Heart left ventricle (tissue), 16 donors: ENCODE data around the gene ROBO1. TPM values are rescaled to one million over a fixed set of nuclear protein-coding genes. Genes with fewer than 3 reads are reported as not detected.

Source experiments
- ATAC-seq, 4 donors: fragments of 200-7000 bp; cut with Tn5 transposase; one replicate each; pipeline ENCODE4 v1.9.1; 2020 to 2022; ENCODE audit warnings: moderate library complexity in 4 of 4, mild to moderate bottlenecking in 3 of 4, moderate number of reproducible peaks in 1 of 4
- DNase-seq, 5 donors: peaks; one replicate each; pipeline ENCODE4 v3.0.0-alpha.2; 2020
- H3K27ac ChIP-seq, 12 donors: fragments of 200-600 bp; sonication (generic) in 4 of 12; one replicate each; pipeline versions ENCODE4 v1.5.0 to v1.8.0; 2016 to 2022; ENCODE audit warnings: mild to moderate bottlenecking in 2 of 12
- H3K27me3 ChIP-seq, 9 donors: fragments of 200-600 bp; sonication (generic) in 2 of 9; one replicate each; pipeline versions ENCODE4 v1.5.1 to v1.8.0; 2016 to 2022; ENCODE audit warnings: mild to moderate bottlenecking in 3 of 9
- H3K36me3 ChIP-seq, 9 donors: fragments of 200-600 bp; sonication (generic) in 2 of 9; one replicate each; pipeline versions ENCODE4 v1.5.0 to v1.8.0; 2018 to 2022; ENCODE audit warnings: mild to moderate bottlenecking in 2 of 9
- H3K4me1 ChIP-seq, 12 donors: fragments of 200-600 bp; sonication (generic) in 4 of 12; one replicate each; pipeline versions ENCODE4 v1.5.0 to v1.8.0; 2016 to 2022; ENCODE audit warnings: mild to moderate bottlenecking in 3 of 12
- H3K4me3 ChIP-seq, 12 donors: fragments of 200-600 bp; sonication (generic) in 4 of 12; one replicate each; pipeline versions ENCODE4 v1.5.0 to v1.8.0; 2017 to 2022; ENCODE audit warnings: mild to moderate bottlenecking in 9 of 12, moderate library complexity in 4 of 12
- H3K9me3 ChIP-seq, 12 donors: fragments of 200-600 bp; sonication (generic) in 4 of 12; one replicate each; pipeline versions ENCODE4 v1.5.0 to v1.8.0; 2016 to 2022; ENCODE audit warnings: mild to moderate bottlenecking in 1 of 12
- POLR2A ChIP-seq, 2 donors: fragments of 450-650 bp; IDR thresholded peaks; one replicate each; pipeline ENCODE4 v1.6.1; 2017; ENCODE audit warnings: antibody characterized with exemption in 2 of 2, mild to moderate bottlenecking in 2 of 2, moderate library complexity in 2 of 2
- WGBS, 4 donors: extraction: QIAGEN DNeasy Blood & Tissue Kit in 2 of 4; methylation state at CpG; one replicate each; pipeline versions ENCODE4 v1.1.5 to v1.1.7; 2013 to 2018; 5-methylcytosine and 5-hydroxymethylcytosine counted together
- intact Hi-C, 10 donors: fragments of 100-400 bp; cut with DNase I; formaldehyde crosslinking; loops; one replicate each; pipeline versions ENCODE4 v1.11.1 to v1.14.2; 2022
- polyA plus RNA-seq, 2 donors: library from polyadenylated mRNA; stranded (reverse); fragments of 200-250 nt; gene quantifications; one replicate each; pipeline ENCODE4 v1.2.3, GENCODE V29; 2013
- total RNA-seq, 9 donors: library from RNA; depleted of rRNA in 2 of 9; stranded (reverse); fragments of >200 nt in 2 of 9; fragmentation: NEBNext Ultra II Directional in 3 of 9; extraction: Animal tissue kit (Norgen Biotek cat#: 25700) in 3 of 9; gene quantifications; one replicate each; pipeline versions ENCODE4 v1.1.0 to v1.2.4, GENCODE V29; 2016 to 2023
- TF ChIP-seq, protein P1 (sequence below), 12 donors: fragments of 200-600 bp; sonication (generic) in 4 of 12; IDR thresholded peaks; one replicate each; pipeline versions ENCODE4 v1.5.0 to v1.8.0; 2018 to 2022; ENCODE audit warnings: antibody characterized with exemption in 12 of 12, mild to moderate bottlenecking in 5 of 12
- donor health status: ischemic (EF 13 %, LVEDD 7.1; RV severe dilation, severe dysfunction).
- donor health status: healthy with polysubstance abuse.
- donor health status: DM: no; HTN: yes; CAD: no.
- donor health status: DM: no; HTN: no; CAD: no.
- donor health status: ischemic (EF 25% LVEDD 6.9; RV normal size, moderate dysfunction).
- donor health status: ischemic (EF 25% LVEDD 5.7; RV mildly dilated, moderate dysfunction).
- donor health status: healthy.
- donor health status: DM: yes; HTN: yes; CAD: no.
- donor health status: ischemic (EF 35%, LVEDD 5.7; RV mildly dilated, moderate dysfunction).
- donor health status: nonischemic (EF 11% LVEDD 7.7; RV severe dilation, severe dysfunction).
- donor health status: DM: yes; HTN: yes; CAD: no.
- donor health status: PGD.
- donor health status: ischemic (EF 29% LVEDD 5.4; RV normal size, mild dysfunction).
- donor health status: nonischemic (EF 23%, LVEDD 6.1; RV moderate dilation, normal function).

Gene ROBO1
- total and polyA plus RNA-seq, 11 donors: 1.4 to 14.8 (median 5.7) TPM

DNA sequence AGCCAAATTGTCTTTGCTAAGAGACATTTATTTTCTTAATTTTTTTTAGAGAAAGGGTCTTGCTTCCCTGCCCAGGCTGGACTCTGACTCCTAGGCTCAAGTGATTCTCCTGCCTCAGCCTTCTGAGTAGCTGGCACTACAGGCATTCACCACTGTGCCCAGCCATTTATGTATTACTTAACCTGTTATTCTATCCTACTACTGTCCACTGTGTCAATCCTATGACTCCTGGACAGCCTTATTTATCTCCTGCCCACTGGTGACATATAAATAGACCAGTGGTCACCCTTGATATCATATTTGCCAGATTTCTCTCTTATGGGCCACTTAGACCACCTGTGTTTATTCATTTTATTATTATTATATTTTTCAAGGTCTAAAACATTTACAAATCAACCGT, 161.4 kb downstream of the ROBO1 start:
- no peaks in the 10 kb centered on the region for H3K27me3 ChIP-seq
- no peak overlapping the region for H3K4me3 ChIP-seq
- no peaks in the 10 kb centered on the region for H3K36me3 ChIP-seq
- WGBS, 4 donors: 70 to 87% (median 82%) methylated on average over 1 of the region's 1 CpG
- DNase-seq: no peak
- no peak overlapping the region for H3K27ac ChIP-seq
- ATAC-seq: no peak
- no peak for TF ChIP-seq POLR2A (IDR thresholded peaks at IDR 0.05)
- TF ChIP-seq, protein P1, sequence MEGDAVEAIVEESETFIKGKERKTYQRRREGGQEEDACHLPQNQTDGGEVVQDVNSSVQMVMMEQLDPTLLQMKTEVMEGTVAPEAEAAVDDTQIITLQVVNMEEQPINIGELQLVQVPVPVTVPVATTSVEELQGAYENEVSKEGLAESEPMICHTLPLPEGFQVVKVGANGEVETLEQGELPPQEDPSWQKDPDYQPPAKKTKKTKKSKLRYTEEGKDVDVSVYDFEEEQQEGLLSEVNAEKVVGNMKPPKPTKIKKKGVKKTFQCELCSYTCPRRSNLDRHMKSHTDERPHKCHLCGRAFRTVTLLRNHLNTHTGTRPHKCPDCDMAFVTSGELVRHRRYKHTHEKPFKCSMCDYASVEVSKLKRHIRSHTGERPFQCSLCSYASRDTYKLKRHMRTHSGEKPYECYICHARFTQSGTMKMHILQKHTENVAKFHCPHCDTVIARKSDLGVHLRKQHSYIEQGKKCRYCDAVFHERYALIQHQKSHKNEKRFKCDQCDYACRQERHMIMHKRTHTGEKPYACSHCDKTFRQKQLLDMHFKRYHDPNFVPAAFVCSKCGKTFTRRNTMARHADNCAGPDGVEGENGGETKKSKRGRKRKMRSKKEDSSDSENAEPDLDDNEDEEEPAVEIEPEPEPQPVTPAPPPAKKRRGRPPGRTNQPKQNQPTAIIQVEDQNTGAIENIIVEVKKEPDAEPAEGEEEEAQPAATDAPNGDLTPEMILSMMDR (IDR thresholded peaks at IDR 0.05): no peak
- intact Hi-C loops: no loop called here
- H3K9me3 ChIP-seq: peaks cover 0 to 4% (median 0%) of the 10 kb centered on the region in 12 donors
- H3K4me1 ChIP-seq: no peaks in the 10 kb centered on the region

DNA sequence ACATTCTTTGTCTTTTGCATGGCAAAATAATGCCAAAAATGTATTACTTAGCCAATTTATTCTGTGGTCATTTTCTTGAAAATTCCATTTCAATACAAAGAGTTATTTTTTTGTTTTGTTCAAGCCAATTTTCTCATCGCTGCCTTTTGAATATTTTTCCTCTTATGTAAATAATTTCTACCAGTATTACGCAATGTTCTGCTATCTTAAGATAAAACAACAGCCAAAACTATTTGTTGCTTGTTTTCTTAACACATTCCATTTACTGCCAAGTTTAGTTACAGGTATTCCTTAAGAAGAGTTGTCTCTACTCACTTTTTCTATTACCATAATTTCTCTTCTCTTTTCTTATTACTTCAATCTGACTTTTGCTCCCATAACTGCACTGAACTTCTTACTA, 163.1 kb downstream of the ROBO1 start:
- intact Hi-C loops: no loop called here
- H3K4me1 ChIP-seq: no peaks in the 10 kb centered on the region
- DNase-seq: no peak
- H3K4me3 ChIP-seq: no peak overlapping the region
- no peak for TF ChIP-seq POLR2A (IDR thresholded peaks at IDR 0.05)
- TF ChIP-seq, protein P1 (IDR thresholded peaks at IDR 0.05): no peak
- ATAC-seq: no peak
- H3K27me3 ChIP-seq: no peaks in the 10 kb centered on the region
- WGBS, 4 donors: 46 to 67% (median 53%) methylated on average over 2 of the region's 2 CpGs
- H3K9me3 ChIP-seq: no peaks in the 10 kb centered on the region
- H3K27ac ChIP-seq: no peak overlapping the region
- no peaks in the 10 kb centered on the region for H3K36me3 ChIP-seq

DNA sequence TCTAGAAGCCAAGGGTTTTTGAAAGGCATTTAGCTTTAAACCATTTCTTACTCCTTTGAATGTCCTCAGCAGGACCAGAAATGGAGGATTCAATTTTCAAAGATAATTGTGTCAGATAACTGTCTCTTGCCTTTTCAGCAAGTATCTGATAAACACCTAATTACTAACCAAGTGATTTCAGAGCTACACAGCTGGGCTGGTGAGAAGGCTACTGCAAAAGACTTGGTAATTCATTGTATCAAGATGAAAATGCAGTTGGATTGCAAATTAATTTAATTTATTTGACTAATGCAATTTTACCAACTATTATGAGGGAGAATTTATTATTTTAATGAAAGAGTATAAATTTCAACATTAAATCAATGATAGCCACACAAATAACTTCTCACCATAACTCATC, 165.4 kb downstream of the ROBO1 start:
- ATAC-seq (no peak), DNase-seq (no peak)
- H3K4me3 ChIP-seq: no peak overlapping the region
- H3K27ac ChIP-seq: no peak overlapping the region
- H3K36me3 ChIP-seq: no peaks in the 10 kb centered on the region
- no peaks in the 10 kb centered on the region for H3K4me1 ChIP-seq
- intact Hi-C loops: no loop called here
- H3K9me3 ChIP-seq: no peaks in the 10 kb centered on the region
- no peaks in the 10 kb centered on the region for H3K27me3 ChIP-seq
- TF ChIP-seq, protein P1 (IDR thresholded peaks at IDR 0.05): no peak
- TF ChIP-seq POLR2A (IDR thresholded peaks at IDR 0.05): no peak

DNA sequence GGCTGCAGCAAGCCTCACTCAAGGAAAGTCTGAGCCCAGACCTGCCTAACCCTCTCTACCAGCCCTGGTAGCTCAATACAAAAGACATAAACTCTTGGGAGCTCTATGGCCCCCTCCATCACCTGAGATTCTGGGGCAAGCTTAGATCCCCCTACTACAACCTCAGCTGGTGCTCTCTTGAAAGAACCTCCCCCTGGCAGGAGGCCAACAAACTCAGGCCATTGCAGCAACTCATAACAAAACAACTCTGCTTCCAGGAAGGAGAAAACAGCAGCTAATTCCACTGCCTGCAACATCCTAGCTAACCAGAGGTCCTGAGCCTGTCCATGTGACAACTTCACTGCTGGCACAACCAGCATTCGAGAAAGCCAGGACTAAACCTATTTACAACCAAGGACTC, 169.2 kb downstream of the ROBO1 start:
- H3K27ac ChIP-seq: no peak overlapping the region
- H3K4me3 ChIP-seq: no peak overlapping the region
- no peaks in the 10 kb centered on the region for H3K27me3 ChIP-seq
- ATAC-seq (no peak), DNase-seq (no peak)
- no peaks in the 10 kb centered on the region for H3K9me3 ChIP-seq
- TF ChIP-seq, protein P1 (IDR thresholded peaks at IDR 0.05): no peak
- no peak for TF ChIP-seq POLR2A (IDR thresholded peaks at IDR 0.05)
- 45 to 63% (median 50%) methylated on average over 1 of the region's 1 CpG for WGBS, 4 donors
- no peaks in the 10 kb centered on the region for H3K4me1 ChIP-seq
- H3K36me3 ChIP-seq: no peaks in the 10 kb centered on the region
- intact Hi-C loops: no loop called here
